Sigmoid colon (tissue), 7 donors: ENCODE measurements around the gene BOLL. TPM values are rescaled to one million over a fixed set of nuclear protein-coding genes. Genes with fewer than 3 reads are reported as not detected.

Experiments
- DNase-seq: peaks from one replicate; pipeline ENCODE4 v3.0.0-alpha.2; 2019
- H3K27ac ChIP-seq, 4 donors: fragments of 200-600 bp; sonication (generic); one replicate each; pipeline ENCODE4 v1.5.1; 2016 to 2019; ENCODE audit warnings: mild to moderate bottlenecking in 1 of 4
- H3K27me3 ChIP-seq, 3 donors: fragments of 200-600 bp; sonication (generic); one replicate each; pipeline ENCODE4 v1.5.1; 2019; ENCODE audit warnings: mild to moderate bottlenecking in 1 of 3
- H3K36me3 ChIP-seq, 4 donors: fragments of 200-600 bp; sonication (generic); one replicate each; pipeline ENCODE4 v1.5.1; 2016 to 2019
- H3K4me1 ChIP-seq, 4 donors: fragments of 200-600 bp; sonication (generic); one replicate each; pipeline ENCODE4 v1.5.1; 2017 to 2019
- H3K4me3 ChIP-seq, 4 donors: fragments of 200-600 bp; sonication (generic); one replicate each; pipeline ENCODE4 v1.5.1; 2017 to 2019; ENCODE audit warnings: mild to moderate bottlenecking in 2 of 4, moderate library complexity in 1 of 4
- H3K9me3 ChIP-seq, 4 donors: fragments of 200-600 bp in 3 of 4; sonication (generic) in 3 of 4; one replicate each; pipeline versions ENCODE4 v1.5.1 to v1.6.1; 2013 to 2019
- CTCF ChIP-seq, 4 experiments: fragments of 450-650 bp in 3 of 4; fragments of 200-600 bp in 1 of 4; IDR thresholded peaks; one replicate each; pipeline ENCODE4 v1.5.1; 2016 to 2019; ENCODE audit warnings: antibody characterized with exemption in 4 of 4, mild to moderate bottlenecking in 3 of 4, moderate library complexity in 2 of 4
- EP300 ChIP-seq, 4 donors: sonication (generic); formaldehyde crosslinking; IDR thresholded peaks; one replicate each; pipeline ENCODE4 v1.6.1; 2017; ENCODE audit warnings: antibody characterized with exemption in 4 of 4
- POLR2A ChIP-seq, 2 donors: fragments of 450-650 bp; IDR thresholded peaks; one replicate each; pipeline ENCODE4 v1.6.1; 2016; ENCODE audit warnings: antibody characterized with exemption in 2 of 2, mild to moderate bottlenecking in 2 of 2, moderate library complexity in 2 of 2
- POLR2AphosphoS5 ChIP-seq, 4 donors: sonication (generic); formaldehyde crosslinking; IDR thresholded peaks; one replicate each; pipeline ENCODE4 v1.6.1; 2017; ENCODE audit warnings: antibody characterized with exemption in 4 of 4
- WGBS, 2 donors: extraction: QIAGEN DNeasy Blood & Tissue Kit; methylation state at CpG; one replicate each; pipeline ENCODE4 v1.1.7; 2013; 5-methylcytosine and 5-hydroxymethylcytosine counted together
- intact Hi-C: fragments of 100-400 bp; cut with DNase I; formaldehyde crosslinking; loops from one replicate; pipeline ENCODE4 v1.15.1; 2023
- polyA plus RNA-seq, 3 donors: library from polyadenylated mRNA; stranded (reverse); fragments of 200-250 nt; gene quantifications; one replicate each; pipeline ENCODE4 v1.2.3, GENCODE V29; 2013
- total RNA-seq, 4 donors: library from RNA; depleted of rRNA; stranded (reverse); fragments of >200 nt; gene quantifications; one replicate each; pipeline ENCODE4 v1.1.0, GENCODE V29; 2016
- donor health status: healthy with polysubstance abuse.
- donor health status: Bipolar disorder and iron deficiency.
- donor health status: healthy.

The BOLL gene
- total and polyA plus RNA-seq, 7 donors, result not detected

- peaks cover 0 to 5% (median 0%) of the 10 kb centered on the region in 4 donors for H3K36me3 ChIP-seq
- no peak overlapping the region for H3K4me3 ChIP-seq
- intact Hi-C loops, result loop anchor here (5.0 to 10.0 kb wide), 3 partner anchors 191 to 586 kb away; partner anchors contain the start of genes COQ10B and MOB4
- 42 to 67% methylated on average over 2 of the region's 2 CpGs for WGBS, 2 donors
- DNase-seq, result no peak
- TF ChIP-seq POLR2A (IDR thresholded peaks at IDR 0.05), result no peak
- no peak for TF ChIP-seq EP300 (IDR thresholded peaks at IDR 0.05)
- TF ChIP-seq POLR2AphosphoS5 (IDR thresholded peaks at IDR 0.05), result no peak
- no peak for TF ChIP-seq CTCF (IDR thresholded peaks at IDR 0.05)
- no peaks in the 10 kb centered on the region for H3K27me3 ChIP-seq
- H3K27ac ChIP-seq, result no peak overlapping the region
- no peaks in the 10 kb centered on the region for H3K9me3 ChIP-seq
- peaks cover 0 to 41% (median 37%) of the 10 kb centered on the region in 4 donors for H3K4me1 ChIP-seq
Measured at GRCh38 chr2:197708331-197708730, 76.8 kb downstream of the BOLL start.

GRCh38 chr2:197707316-197708213 is 77.6 kb downstream of the BOLL start:
- H3K4me3 ChIP-seq, result peak overlapping the region in 1 of 4 donors; percentile 92
- no peaks in the 10 kb centered on the region for H3K27me3 ChIP-seq
- intact Hi-C loops, result loop anchor here (2.0 to 10.0 kb wide), 5 partner anchors 69 to 587 kb away; partner anchors contain the start of genes COQ10B, MOB4 and PLCL1
- DNase-seq, result no peak
- H3K27ac ChIP-seq, result no peak overlapping the region
- WGBS, 2 donors, result 5 to 14% methylated on average over 4 of the region's 4 CpGs
- H3K9me3 ChIP-seq, result no peaks in the 10 kb centered on the region
- peaks cover 0 to 5% (median 0%) of the 10 kb centered on the region in 4 donors for H3K36me3 ChIP-seq
- H3K4me1 ChIP-seq, result peaks cover 0 to 41% (median 37%) of the 10 kb centered on the region in 4 donors
- TF ChIP-seq EP300 (IDR thresholded peaks at IDR 0.05), result no peak
- peak; percentile 33 to 76 (median 62) for TF ChIP-seq CTCF (IDR thresholded peaks at IDR 0.05)

- Histone ChIP-seq H3K27ac (no peak overlapping the region), H3K36me3 (peaks cover 0 to 4% (median 0%) of the 10 kb centered on the region in 4 donors), H3K4me1 (peaks cover 0 to 41% (median 37%) of the 10 kb centered on the region in 4 donors), H3K4me3 (peak overlapping the region in 3 of 4 donors; percentile 75 to 92 (median 77)), H3K9me3 (no peaks in the 10 kb centered on the region), H3K27me3 (no peaks in the 10 kb centered on the region)
- intact Hi-C loops, result loop anchor here (2.0 to 10.0 kb wide), 5 partner anchors 70 to 588 kb away; partner anchors contain the start of genes COQ10B, MOB4 and PLCL1
- no peak for DNase-seq
- 23 to 65% methylated on average over 5 of the region's 5 CpGs for WGBS, 2 donors
- TF ChIP-seq POLR2AphosphoS5 (IDR thresholded peaks at IDR 0.05) (no peak), EP300 (IDR thresholded peaks at IDR 0.05) (no peak), POLR2A (IDR thresholded peaks at IDR 0.05) (no peak), CTCF (IDR thresholded peaks at IDR 0.05) (no peak)
Measured at GRCh38 chr2:197706839-197707207, 78.3 kb downstream of the BOLL start.

GRCh38 chr2:197705912-197706838 is 78.9 kb downstream of the BOLL start:
- TF ChIP-seq EP300 (IDR thresholded peaks at IDR 0.05), result no peak
- TF ChIP-seq POLR2A (IDR thresholded peaks at IDR 0.05), result no peak
- no peak for TF ChIP-seq CTCF (IDR thresholded peaks at IDR 0.05)
- TF ChIP-seq POLR2AphosphoS5 (IDR thresholded peaks at IDR 0.05), result no peak
- intact Hi-C loops, result loop anchor here (2.0 to 10.0 kb wide), 5 partner anchors 71 to 589 kb away; partner anchors contain the start of genes COQ10B, MOB4 and PLCL1
- no peaks in the 10 kb centered on the region for H3K9me3 ChIP-seq
- H3K27ac ChIP-seq, result peak overlapping the region; percentile 77 to 87 (median 81)
- no peaks in the 10 kb centered on the region for H3K27me3 ChIP-seq
- H3K36me3 ChIP-seq, result no peaks in the 10 kb centered on the region
- peaks cover 0 to 41% (median 37%) of the 10 kb centered on the region in 4 donors for H3K4me1 ChIP-seq
- H3K4me3 ChIP-seq, result peak overlapping the region; percentile 68 to 92 (median 76)
- 5 to 16% methylated on average over 38 of the region's 38 CpGs for WGBS, 2 donors
- no peak for DNase-seq
